Adrenal gland (tissue), 5 donors: ENCODE results near the gene KIF5A.

Source experiments
- CTCF ChIP-seq, 6 experiments: fragments of 450-650 bp in 4 of 6; fragments of 200-600 bp in 2 of 6; sonication (generic) in 1 of 6; IDR thresholded peaks; 1 replicate in 5 of 6; 2 replicates in 1 of 6; pipeline versions ENCODE4 v1.5.1 to v1.8.0; 2016 to 2021; ENCODE audit warnings: antibody characterized with exemption in 6 of 6, mild to moderate bottlenecking in 2 of 6, moderate library complexity in 1 of 6
- POLR2A ChIP-seq, 2 donors: fragments of 450-650 bp; IDR thresholded peaks; one replicate each; pipeline ENCODE4 v1.6.1; 2017; ENCODE audit warnings: antibody characterized with exemption in 2 of 2, mild to moderate bottlenecking in 2 of 2, moderate library complexity in 1 of 2
- donor health status: DM: no; HTN: no; CAD: no.

DNA sequence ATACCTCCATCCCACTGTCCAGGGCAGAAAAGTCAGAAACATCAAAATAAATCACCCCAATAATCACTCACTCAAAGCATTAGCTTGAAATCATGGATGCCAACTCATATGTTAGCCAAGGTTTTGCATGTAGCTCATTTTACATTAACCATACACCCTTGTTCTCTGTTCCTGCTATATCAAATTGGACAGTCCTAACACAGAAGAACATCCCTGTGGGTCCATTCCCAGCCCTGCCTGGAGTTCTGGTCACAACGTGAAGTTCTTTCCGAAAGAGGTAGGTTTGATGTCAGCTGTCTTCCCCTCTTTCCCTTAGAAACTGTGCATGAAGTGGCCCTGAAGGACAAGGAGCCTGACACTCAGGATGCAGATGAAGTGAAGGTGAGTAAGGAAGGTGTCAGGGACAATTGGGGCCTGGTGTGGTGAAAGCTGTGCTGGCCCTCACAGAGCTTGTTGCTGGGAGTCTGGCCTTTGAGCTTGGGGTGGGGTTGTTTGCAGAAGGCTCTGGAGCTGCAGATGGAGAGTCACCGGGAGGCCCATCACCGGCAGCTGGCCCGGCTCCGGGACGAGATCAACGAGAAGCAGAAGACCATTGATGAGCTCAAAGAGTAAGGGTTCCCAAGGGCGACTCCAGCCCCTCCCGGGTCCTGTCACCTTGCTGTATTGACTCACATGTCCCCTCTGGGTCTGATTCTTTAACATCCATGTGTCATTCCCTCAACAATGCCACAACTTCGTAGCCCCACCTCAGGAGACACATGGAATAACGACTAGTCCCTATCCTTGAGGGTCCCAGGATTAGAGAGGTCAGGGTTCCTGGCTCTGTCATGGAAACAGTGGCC, 26.1 kb downstream of the KIF5A start:
- no peak for TF ChIP-seq CTCF (IDR thresholded peaks at IDR 0.05)
- TF ChIP-seq POLR2A (IDR thresholded peaks at IDR 0.05): no peak
